ENCODE measurements around the gene KLF3.

- TF ChIP-seq, protein P1, sequence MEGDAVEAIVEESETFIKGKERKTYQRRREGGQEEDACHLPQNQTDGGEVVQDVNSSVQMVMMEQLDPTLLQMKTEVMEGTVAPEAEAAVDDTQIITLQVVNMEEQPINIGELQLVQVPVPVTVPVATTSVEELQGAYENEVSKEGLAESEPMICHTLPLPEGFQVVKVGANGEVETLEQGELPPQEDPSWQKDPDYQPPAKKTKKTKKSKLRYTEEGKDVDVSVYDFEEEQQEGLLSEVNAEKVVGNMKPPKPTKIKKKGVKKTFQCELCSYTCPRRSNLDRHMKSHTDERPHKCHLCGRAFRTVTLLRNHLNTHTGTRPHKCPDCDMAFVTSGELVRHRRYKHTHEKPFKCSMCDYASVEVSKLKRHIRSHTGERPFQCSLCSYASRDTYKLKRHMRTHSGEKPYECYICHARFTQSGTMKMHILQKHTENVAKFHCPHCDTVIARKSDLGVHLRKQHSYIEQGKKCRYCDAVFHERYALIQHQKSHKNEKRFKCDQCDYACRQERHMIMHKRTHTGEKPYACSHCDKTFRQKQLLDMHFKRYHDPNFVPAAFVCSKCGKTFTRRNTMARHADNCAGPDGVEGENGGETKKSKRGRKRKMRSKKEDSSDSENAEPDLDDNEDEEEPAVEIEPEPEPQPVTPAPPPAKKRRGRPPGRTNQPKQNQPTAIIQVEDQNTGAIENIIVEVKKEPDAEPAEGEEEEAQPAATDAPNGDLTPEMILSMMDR (IDR thresholded peaks at IDR 0.05; ENCODE audit: insufficient read depth, low read depth, low read length), result no peak
- TF ChIP-seq EZH2 (IDR thresholded peaks at IDR 0.05; ENCODE audit: insufficient read depth, low read length), result no peak
Observed at GRCh38 chr4:38717604-38718003, 53.6 kb downstream of the KLF3 start.

All from astrocyte (in vitro differentiated cells and primary cell).